Stimulated activated CD8-positive, alpha-beta memory T cell treated with anti-CD3 and anti-CD28 coated beads, Interleukin-12 subunit alpha, Interleukin-12 subunit beta, amount 100 ng/mL, for 4 hours (primary cell): Measurements from ENCODE around the gene UFSP1.
"Not testable (repeated sequence)": the region's sequence is repeated elsewhere in the genome, so short reads cannot be mapped to it uniquely, and the experiment has no call there.

ENCODE experiments used
- DNase-seq: peaks from one replicate; pipeline ENCODE4 v3.0.0-alpha.2; 2020; ENCODE audit warnings: low read depth

Gene UFSP1

DNA sequence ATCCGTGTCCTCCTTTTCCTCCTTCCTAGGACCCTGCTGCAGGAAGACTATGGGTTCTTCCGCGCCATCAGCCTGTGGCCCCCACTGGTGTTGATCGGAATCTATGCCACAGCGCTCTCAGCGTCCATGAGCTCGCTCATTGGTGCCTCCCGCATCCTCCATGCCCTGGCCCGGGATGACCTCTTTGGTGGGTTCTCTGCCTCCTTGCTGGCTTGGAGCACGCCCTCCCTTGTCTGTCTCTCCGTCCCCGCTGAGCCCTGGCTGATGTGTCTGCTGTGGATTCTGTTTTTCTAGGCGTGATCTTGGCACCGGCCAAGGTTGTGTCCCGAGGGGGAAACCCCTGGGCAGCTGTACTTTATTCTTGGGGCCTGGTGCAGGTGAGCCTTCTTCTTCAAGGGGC is 29.7 kb downstream of the UFSP1 start:
- DNase-seq: no peak

DNA sequence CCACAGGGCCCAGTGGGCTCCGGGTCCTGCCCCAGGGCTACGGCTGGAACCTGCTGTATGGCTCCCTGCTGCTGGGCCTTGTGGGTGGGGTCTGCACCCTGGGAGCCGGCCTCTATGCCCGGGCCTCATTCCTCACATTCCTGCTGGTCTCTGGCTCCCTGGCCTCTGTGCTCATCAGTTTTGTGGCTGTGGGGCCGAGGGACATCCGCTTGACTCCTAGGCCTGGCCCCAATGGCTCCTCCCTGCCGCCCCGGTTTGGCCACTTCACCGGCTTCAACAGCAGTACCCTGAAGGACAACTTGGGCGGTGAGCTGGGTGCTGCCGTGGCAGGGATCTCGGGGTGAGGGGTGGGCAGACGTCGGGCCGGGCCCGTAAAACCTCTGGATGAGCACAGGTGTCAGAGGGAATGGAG is 32.6 kb downstream of the UFSP1 start:
- no peak for DNase-seq

DNA sequence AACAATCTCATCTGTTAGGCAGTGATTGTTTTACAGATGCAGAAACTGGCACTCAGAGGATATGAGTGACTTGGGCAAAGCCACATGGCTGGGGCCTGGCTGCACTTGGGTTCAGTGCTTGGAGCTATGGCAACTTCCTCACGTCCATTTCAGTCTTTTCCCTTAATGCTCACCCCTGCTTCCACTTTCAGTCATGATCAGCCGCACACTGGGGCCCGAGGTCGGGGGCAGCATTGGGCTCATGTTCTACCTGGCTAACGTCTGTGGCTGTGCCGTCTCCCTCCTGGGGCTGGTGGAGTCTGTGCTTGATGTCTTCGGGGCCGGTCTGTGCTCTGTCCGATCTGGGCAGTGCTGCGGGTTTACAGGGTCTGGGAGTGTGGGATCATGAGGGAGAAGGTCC is 34.0 kb downstream of the UFSP1 start:
- DNase-seq: no peak

DNA sequence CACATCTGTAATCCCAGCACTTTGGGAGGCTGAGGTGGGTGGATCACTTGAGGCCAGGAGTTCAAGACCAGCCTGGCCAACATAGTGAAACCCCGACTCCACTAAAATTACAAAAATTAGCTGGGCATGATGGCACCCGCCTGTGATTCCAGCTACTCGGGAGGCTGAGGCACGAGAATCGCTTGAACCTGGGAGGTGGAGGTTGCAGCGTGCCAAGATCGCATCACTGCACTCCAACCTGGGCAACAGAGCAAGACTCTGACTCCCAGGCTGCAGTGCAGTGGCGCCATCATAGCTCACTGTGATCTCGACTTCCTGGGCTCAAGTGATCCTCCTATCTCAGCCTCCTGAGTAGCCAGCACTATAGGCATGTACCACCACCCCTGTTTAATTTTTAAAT is 34.6 kb downstream of the UFSP1 start:
- DNase-seq: not testable (repeated sequence)

DNA sequence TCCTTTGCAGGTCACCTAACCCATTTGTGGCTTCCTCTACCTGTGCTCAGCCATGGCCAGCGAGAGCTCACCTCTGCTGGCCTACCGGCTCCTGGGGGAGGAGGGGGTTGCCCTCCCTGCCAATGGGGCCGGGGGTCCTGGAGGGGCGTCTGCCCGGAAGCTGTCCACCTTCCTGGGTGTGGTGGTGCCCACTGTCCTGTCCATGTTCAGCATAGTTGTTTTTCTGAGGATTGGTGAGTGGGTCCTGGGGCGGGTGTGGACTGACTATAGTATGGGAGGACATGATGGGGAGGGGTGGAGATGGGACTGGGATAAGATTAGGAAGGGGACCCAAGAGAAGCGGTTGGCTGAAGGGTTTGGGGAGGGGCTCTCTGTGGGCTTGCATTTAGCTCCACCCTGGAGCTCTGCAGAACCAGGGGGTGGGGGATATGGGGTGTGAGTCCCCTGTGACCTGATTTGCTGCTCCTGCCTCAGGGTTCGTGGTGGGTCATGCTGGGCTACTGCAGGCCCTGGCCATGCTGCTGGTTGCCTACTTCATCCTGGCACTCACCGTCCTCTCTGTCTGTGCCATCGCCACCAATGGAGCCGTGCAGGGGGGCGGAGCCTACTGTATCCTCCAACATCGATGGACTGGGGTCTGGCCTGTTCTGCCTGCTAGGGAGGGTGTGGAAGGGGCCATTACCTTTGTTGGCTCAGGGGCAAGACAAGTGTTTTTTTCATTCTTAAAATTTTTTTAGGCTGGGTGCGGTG is 35.2 kb downstream of the UFSP1 start:
- no peak for DNase-seq

DNA sequence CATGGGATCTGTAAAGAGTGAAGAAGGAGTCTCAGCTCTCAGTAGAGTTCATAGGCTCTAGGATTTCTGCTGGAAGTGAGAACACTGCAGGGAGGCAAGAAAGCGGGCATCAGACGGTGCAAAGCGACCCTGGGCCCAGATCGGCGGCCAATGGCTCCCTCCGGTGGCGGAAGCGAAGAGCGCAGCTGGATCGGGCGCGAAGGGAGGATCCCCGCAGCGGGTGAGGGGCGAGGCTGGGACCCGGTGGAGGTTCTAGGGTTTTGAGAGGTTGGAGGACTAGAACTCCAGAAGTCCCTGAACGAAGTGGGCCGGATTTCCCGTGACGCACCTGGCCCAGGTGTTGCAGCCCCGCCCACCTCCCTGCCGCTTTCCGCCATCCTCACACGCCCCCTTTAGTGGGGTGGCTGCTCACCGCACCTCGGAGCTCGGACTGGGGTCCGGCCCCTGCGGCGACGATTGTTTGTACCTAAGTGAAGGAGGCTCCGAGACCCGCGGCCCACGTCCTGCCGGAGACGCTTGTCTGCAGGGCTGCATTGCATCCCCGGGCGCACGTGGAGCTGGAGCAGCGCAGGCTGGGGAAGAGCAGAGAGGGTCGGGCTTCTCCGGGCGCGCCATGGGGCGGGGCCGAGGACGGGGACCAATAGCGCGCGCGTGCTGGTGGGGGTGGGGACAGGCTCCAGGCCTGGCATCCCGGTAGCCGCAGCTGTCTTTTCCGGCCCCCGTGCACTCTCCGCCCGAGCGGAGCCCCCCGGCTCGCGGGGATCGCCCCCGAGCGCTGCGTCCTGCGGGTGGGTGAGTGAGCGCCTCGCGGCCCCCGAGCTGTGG is 37.3 kb downstream of the UFSP1 start, which contains the start of gene SLC12A9:
TSS of gene SLC12A9 (plus strand) at position 666 of the 825 bp plus-strand sequence. CDS start 1,485 bp downstream, outside the sequence.
- peak; percentile 78 for DNase-seq

DNA sequence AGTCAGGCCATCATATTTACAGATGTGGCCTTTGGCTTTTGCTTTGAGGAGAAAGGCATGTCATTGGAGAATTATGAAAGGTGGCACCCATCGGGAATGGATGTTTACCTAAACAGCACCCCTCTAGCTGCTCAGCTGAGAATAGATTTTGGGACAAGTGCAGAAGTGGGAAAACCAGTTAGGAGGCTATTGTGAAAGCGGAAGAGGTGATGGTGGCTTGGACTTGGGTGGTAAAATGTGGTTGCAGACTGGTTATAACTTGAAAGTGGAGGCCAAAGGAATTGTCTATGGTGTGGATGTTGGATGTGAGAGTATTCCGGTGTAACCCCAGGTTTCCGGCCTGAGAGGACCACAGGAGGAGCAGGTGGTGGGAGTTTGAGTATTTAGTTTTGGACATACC is 42.2 kb downstream of the UFSP1 start:
- no peak for DNase-seq

DNA sequence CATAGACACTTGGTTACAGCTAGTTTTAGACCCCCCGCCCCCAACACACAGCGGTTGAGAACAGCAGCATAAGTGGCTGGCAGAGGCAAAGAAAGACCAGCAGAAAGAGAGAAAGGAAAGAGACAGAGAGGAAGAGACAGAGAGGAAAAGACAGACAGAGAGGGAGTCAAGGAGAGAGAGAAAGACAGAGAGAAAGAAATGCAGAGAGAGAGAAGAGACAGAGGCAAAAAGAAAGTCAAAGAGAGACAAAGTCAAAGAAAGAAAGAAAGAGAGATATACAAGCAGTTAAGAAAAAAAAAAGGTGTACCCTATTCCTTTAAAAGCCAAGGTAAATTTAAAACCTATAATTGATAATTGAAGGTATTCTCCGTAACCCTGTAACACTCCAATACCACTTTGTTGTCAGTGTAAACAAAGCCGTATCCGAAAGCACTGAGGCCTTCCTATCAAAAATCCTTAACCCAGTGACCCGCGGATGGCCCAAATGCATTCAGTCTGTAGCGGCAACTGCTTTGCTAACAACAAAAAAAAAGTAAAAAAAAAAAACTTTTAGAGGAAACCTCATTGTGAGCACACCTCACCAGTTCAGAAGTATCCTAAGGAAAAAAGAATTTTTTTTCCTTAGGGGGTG is 48.9 kb downstream of the UFSP1 start:
- no peak for DNase-seq

DNA sequence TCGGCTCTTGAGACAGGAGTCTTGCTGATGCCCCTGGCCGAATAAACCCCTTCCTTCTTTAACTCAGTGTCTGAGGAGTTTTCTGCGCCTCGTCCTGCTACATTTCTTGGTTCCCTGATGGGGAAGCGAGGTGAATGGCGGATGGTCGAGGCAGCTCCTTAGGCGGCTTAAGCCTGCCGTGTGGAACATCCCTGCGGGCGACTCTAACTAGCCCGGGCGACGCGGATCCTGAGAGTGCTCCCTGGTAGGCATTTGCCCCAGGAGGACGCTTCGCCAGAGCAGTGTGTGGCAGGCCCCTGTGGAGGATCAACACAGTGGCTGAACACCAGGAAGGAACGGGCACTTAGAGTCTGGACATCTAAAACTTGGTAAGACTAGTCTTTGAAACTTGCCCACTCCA is 50.2 kb downstream of the UFSP1 start:
- DNase-seq: no peak
